Mucosa of descending colon (tissue), 3 donors: ENCODE measurements around the gene FAM168B. TPM values are rescaled to one million over a fixed set of nuclear protein-coding genes. Genes with fewer than 3 reads are reported as not detected.

Experiments used
- ATAC-seq: fragments of 200-7000 bp; cut with Tn5 transposase; one replicate; pipeline ENCODE4 v1.9.1; 2020; ENCODE audit warnings: mild to moderate bottlenecking, moderate library complexity
- DNase-seq, 3 donors: peaks; one replicate each; pipeline ENCODE4 v3.0.0-alpha.2; 2020
- H3K36me3 ChIP-seq: fragments of 200-600 bp; one replicate; pipeline ENCODE4 v1.8.0; 2021; ENCODE audit warnings: low read depth, mild to moderate bottlenecking
- H3K4me1 ChIP-seq: fragments of 200-600 bp; one replicate; pipeline ENCODE4 v1.8.0; 2021; ENCODE audit warnings: low read depth, mild to moderate bottlenecking
- H3K4me3 ChIP-seq: fragments of 200-600 bp; one replicate; pipeline ENCODE4 v1.8.0; 2021; ENCODE audit warnings: mild to moderate bottlenecking
- H3K9me3 ChIP-seq: fragments of 200-600 bp; one replicate; pipeline ENCODE4 v1.8.0; 2021; ENCODE audit warnings: mild to moderate bottlenecking
- CTCF ChIP-seq: fragments of 200-600 bp; IDR thresholded peaks from one replicate; pipeline ENCODE4 v1.8.0; 2022; ENCODE audit warnings: antibody characterized with exemption, mild to moderate bottlenecking
- intact Hi-C, 2 donors: fragments of 100-400 bp; cut with DNase I in 1 of 2; cut with micrococcal nuclease in 1 of 2; formaldehyde crosslinking; loops; one replicate each; pipeline versions ENCODE4 v1.11.0 to v1.11.1; 2022; cut with DNase I, micrococcal nuclease
- total RNA-seq, 3 donors: library from RNA; stranded (reverse); fragmentation: NEBNext Ultra II Directional in 2 of 3; extraction: Animal tissue kit (Norgen Biotek cat#: 25700) in 2 of 3; gene quantifications; one replicate each; pipeline versions ENCODE4 v1.2.1 to v1.2.4, GENCODE V29; 2021 to 2023
- donor health status: DM: no; HTN: no; CAD: no; lungs with moderate emphysema.
- donor health status: DM: no; HTN: no; CAD: no.
- donor health status: DM: no; HTN: yes; CAD: no.

FAM168B gene
- total RNA-seq, 3 donors from 2014 or later = 79.1 to 131 (median 86.1) TPM

GRCh38 chr2:131005216-131005935 is 87.9 kb downstream of the FAM168B start:
- no peak overlapping the region for H3K4me3 ChIP-seq
- no peak for DNase-seq
- H3K4me1 ChIP-seq = no peaks in the 10 kb centered on the region
- H3K36me3 ChIP-seq = no peaks in the 10 kb centered on the region
- no peaks in the 10 kb centered on the region for H3K9me3 ChIP-seq
- intact Hi-C loops = no loop called here
- no peak for ATAC-seq
- TF ChIP-seq CTCF = no peak

- ATAC-seq = no peak
- intact Hi-C loops = no loop called here
- TF ChIP-seq CTCF = no peak
Observed at GRCh38 chr2:131004446-131005209, 88.6 kb downstream of the FAM168B start.

GRCh38 chr2:130998561-130998960 is 94.7 kb downstream of the FAM168B start:
- no peak for DNase-seq
- Histone ChIP-seq H3K4me3 (no peak overlapping the region), H3K36me3 (no peaks in the 10 kb centered on the region), H3K4me1 (no peaks in the 10 kb centered on the region), H3K9me3 (no peaks in the 10 kb centered on the region)
- intact Hi-C loops = no loop called here
- no peak for TF ChIP-seq CTCF
- ATAC-seq = no peak

More at GRCh38 chr2:131004446-131005209, 88.6 kb downstream of the FAM168B start:
- H3K9me3 ChIP-seq = no peaks in the 10 kb centered on the region
- no peak for DNase-seq
- no peaks in the 10 kb centered on the region for H3K36me3 ChIP-seq
- H3K4me1 ChIP-seq = no peaks in the 10 kb centered on the region
- H3K4me3 ChIP-seq = no peak overlapping the region

Other genes starting within 250 kb of the FAM168B start
- 100 to 1,000 TPM in 2 of 3 donors, 10 to 100 TPM in 1; 73.8 to 129 (median 124) TPM for gene PLEKHB2, start 11.9 kb upstream of the FAM168B start, total RNA-seq
- under 1 TPM; 0.12 to 0.27 (median 0.13) TPM for gene POTEE, start 116.1 kb upstream of the FAM168B start, total RNA-seq